ENCODE results near the gene BORCS8. TPM values are rescaled to one million over a fixed set of nuclear protein-coding genes. Genes with fewer than 3 reads are reported as not detected.
A peak's percentile ranks its signal among the peaks of the same experiment; 100 is the strongest.

The BORCS8 gene
- total RNA-seq, 4 donors from 2014 or later, result 6.9 to 33.9 (median 17.9) TPM

GRCh38 chr19:19170873-19171672 lies 20.9 kb downstream of the BORCS8 start:
- Histone ChIP-seq H3K9me3 (no peaks in the 10 kb centered on the region), H3K27me3 (no peaks in the 10 kb centered on the region), H3K36me3 (peaks cover 3% of the 10 kb centered on the region), H3K4me3 (no peak overlapping the region), H3K27ac (no peak overlapping the region), H3K4me1 (peaks cover 9% of the 10 kb centered on the region)
- 71% methylated on average over 6 of the region's 6 CpGs for WGBS
- no peak for DNase-seq (ENCODE audit: low spot score in 2 of 2)
- TF ChIP-seq CTCF (IDR thresholded peaks at IDR 0.05), result no peak
- no peak for TF ChIP-seq POLR2AphosphoS5 (IDR thresholded peaks at IDR 0.05)
- no peak for TF ChIP-seq EP300 (IDR thresholded peaks at IDR 0.05)

GRCh38 chr19:19170053-19170872 lies 21.7 kb downstream of the BORCS8 start, which contains the start of gene MEF2B:
TSS of gene MEF2B (minus strand) at chr19:19170263. CDS start at chr19:19150735, 19,528 bp downstream.
- Histone ChIP-seq H3K27ac (no peak within 1 kb of the TSS), H3K4me3 (peak within 1 kb of the TSS; percentile 27), H3K9me3 (no peaks in the 10 kb centered on the region), H3K36me3 (no peaks in the 10 kb centered on the region), H3K27me3 (no peaks in the 10 kb centered on the region), H3K4me1 (peaks cover 9% of the 10 kb centered on the region)
- WGBS, result 11% methylated on average over 45 of the region's 56 CpGs
- DNase-seq (ENCODE audit: low spot score in 2 of 2), result peak; percentile 80 to 85
- TF ChIP-seq POLR2AphosphoS5 (IDR thresholded peaks at IDR 0.05), result no peak
- TF ChIP-seq POLR2A (IDR thresholded peaks at IDR 0.05), result no peak

GRCh38 chr19:19169236-19170052 lies 22.5 kb downstream of the BORCS8 start:
- TF ChIP-seq POLR2A (IDR thresholded peaks at IDR 0.05) (no peak), CTCF (IDR thresholded peaks at IDR 0.05) (no peak), POLR2AphosphoS5 (IDR thresholded peaks at IDR 0.05) (no peak), EP300 (IDR thresholded peaks at IDR 0.05) (no peak)
- no peaks in the 10 kb centered on the region for H3K36me3 ChIP-seq
- H3K4me1 ChIP-seq, result peaks cover 9% of the 10 kb centered on the region
- H3K27me3 ChIP-seq, result no peaks in the 10 kb centered on the region
- H3K27ac ChIP-seq, result no peak overlapping the region
- no peaks in the 10 kb centered on the region for H3K9me3 ChIP-seq
- H3K4me3 ChIP-seq, result peak overlapping the region; percentile 27
- 84% methylated on average over 9 of the region's 9 CpGs for WGBS
- DNase-seq (ENCODE audit: low spot score in 2 of 2), result no peak

GRCh38 chr19:19167612-19168011 lies 24.3 kb downstream of the BORCS8 start:
- Histone ChIP-seq H3K36me3 (no peaks in the 10 kb centered on the region), H3K4me1 (peaks cover 9% of the 10 kb centered on the region), H3K27me3 (no peaks in the 10 kb centered on the region), H3K4me3 (no peak overlapping the region), H3K27ac (no peak overlapping the region), H3K9me3 (no peaks in the 10 kb centered on the region)
- no peak for DNase-seq (ENCODE audit: low spot score in 2 of 2)
- WGBS, result 90% methylated on average over 3 of the region's 3 CpGs
- TF ChIP-seq POLR2AphosphoS5 (IDR thresholded peaks at IDR 0.05), result no peak
- no peak for TF ChIP-seq CTCF (IDR thresholded peaks at IDR 0.05)
- no peak for TF ChIP-seq POLR2A (IDR thresholded peaks at IDR 0.05)
- TF ChIP-seq EP300 (IDR thresholded peaks at IDR 0.05), result no peak

- no peak overlapping the region for H3K4me3 ChIP-seq
- 83% methylated on average over 1 of the region's 1 CpG for WGBS
- no peak for TF ChIP-seq EP300 (IDR thresholded peaks at IDR 0.05)
- no peak for TF ChIP-seq CTCF (IDR thresholded peaks at IDR 0.05)
- TF ChIP-seq POLR2AphosphoS5 (IDR thresholded peaks at IDR 0.05), result no peak
- TF ChIP-seq POLR2A (IDR thresholded peaks at IDR 0.05), result no peak
- no peaks in the 10 kb centered on the region for H3K27me3 ChIP-seq
- H3K36me3 ChIP-seq, result no peaks in the 10 kb centered on the region
- H3K4me1 ChIP-seq, result peaks cover 7% of the 10 kb centered on the region
- DNase-seq (ENCODE audit: low spot score in 2 of 2), result no peak
- H3K9me3 ChIP-seq, result no peaks in the 10 kb centered on the region
- H3K27ac ChIP-seq, result no peak overlapping the region
Observed at GRCh38 chr19:19165396-19165795, 26.6 kb downstream of the BORCS8 start.

Data from suprapubic skin (tissue), 4 donors.